ENCODE results near the gene KCTD1.

KCTD1 gene

DNA sequence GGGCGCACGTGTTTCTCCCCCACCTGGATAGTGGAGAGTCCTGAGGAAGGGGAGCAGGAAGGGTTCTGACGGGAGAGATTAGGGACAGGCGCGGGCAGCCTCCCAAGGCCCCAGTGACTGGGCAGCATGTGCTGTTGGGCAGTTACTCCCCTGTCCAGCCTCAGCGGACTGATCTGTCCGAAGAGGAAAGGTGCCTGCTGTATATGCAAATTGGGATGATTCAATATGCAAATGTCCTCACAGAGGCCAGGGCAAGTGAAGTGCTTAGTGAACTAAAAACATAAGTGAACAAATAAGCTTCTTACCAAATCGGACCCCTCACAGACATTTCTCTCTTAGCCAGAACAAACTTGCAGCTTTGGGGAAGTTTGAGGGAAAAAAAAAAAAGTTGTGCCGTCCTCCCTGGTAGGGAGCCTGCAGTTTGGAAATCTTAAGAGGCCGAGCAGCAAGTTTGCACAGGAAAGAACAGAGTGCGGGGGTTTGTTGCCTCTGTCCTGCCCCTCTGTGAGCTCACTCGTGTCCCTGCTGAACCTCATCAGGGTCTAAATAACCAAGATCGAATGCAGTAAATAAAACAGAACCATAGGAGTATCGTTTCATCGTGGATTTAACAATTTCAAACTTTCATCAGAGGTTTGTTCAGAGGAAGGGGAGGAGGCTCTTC lies 141.4 kb downstream of the KCTD1 start:
- in situ Hi-C loops (cut with MboI; ENCODE audit: low sequenced_read_pairs), result no loop called here

DNA sequence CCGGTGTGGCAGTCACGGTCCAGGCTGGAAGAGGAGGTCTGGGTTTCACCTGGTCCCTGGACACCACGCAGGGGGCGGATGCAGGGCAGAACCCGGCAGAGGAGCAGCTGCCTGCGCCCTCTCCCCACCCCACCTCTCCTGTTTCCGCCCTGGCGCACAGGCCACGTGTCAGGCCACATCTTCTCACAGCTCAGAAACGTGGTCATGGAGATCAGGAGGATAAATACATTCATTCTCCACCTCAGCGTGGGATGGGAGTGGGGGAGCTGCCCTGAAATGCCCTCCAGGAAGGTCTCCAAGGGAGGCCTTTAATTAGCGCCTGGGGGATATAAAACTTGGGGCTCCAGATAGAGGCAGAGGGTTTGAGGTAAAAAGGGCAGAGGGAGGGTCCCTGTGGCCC lies 142.0 kb downstream of the KCTD1 start:
- in situ Hi-C loops (cut with MboI; ENCODE audit: low sequenced_read_pairs), result no loop called here

DNA sequence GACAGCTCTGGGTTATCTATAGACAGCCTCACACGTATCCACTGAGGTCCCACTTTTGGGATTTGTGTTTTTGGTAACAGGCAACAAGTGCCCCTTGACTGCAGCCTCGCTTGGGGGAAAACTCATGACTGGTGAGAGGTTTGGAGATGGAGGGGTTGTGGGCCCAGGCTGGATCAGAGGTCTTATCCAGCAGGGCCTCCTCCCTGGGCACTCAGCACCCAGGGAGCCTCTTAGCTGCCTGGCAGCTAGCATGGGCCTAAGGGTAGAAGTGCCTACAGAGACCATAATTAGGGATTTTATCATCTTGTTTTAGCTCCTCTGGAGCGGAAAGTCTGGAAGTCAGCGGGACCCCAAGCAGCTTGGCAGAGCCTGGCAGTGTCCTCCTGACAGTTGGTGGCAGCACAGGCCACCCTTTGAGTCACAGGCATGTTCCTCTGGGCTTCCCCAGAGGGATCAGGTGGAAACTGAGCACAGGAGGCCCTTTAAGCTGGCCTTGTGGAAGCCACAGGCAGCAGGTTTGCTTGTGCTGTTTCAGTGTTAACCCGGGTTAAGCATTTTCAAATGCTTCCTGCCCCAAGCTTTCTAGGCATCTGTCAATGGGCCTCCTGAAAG lies 143.1 kb downstream of the KCTD1 start:
- in situ Hi-C loops (cut with MboI; ENCODE audit: low sequenced_read_pairs), result no loop called here

Measured in HL-60/S4 (cell line).